GM23338 (cell line): Measurements from ENCODE around the gene MAP4. TPM values are rescaled to one million over a fixed set of nuclear protein-coding genes. Genes with fewer than 3 reads are reported as not detected.

Source experiments
- ATAC-seq: fragments of 200-7000 bp; cut with Tn5 transposase; 3 replicates; pipeline ENCODE4 v1.9.1; 2020
- DNase-seq: peaks from one replicate; pipeline ENCODE4 v3.0.0-alpha.2; 2015; ENCODE audit warnings: low spot score
- H2AFZ ChIP-seq: fragments of 200-600 bp; sonication (generic); 2 replicates; pipeline ENCODE4 v1.8.0; 2016; ENCODE audit warnings: antibody characterized with exemption, mild to moderate bottlenecking, moderate library complexity
- H3F3A ChIP-seq: fragments of 200-600 bp; sonication (generic); replicated peaks from 2 replicates; pipeline ENCODE4 v1.8.0; 2017; ENCODE audit warnings: antibody characterized with exemption, mixed run types, low read depth
- H3K27ac ChIP-seq: fragments of 200-600 bp; sonication (generic); 2 replicates; pipeline ENCODE4 v1.6.1; 2016; ENCODE audit warnings: low read depth
- H3K27me3 ChIP-seq: fragments of 200-600 bp; sonication (generic); 2 replicates; pipeline ENCODE4 v1.8.0; 2016; ENCODE audit warnings: mild to moderate bottlenecking, mixed run types, moderate library complexity; ENCODE audit not compliant: insufficient read depth
- H3K36me3 ChIP-seq: fragments of 200-600 bp; sonication (generic); 2 replicates; pipeline ENCODE4 v1.8.0; 2016; ENCODE audit warnings: mild to moderate bottlenecking; ENCODE audit not compliant: insufficient read depth
- H3K4me1 ChIP-seq: fragments of 200-600 bp; sonication (generic); 2 replicates; pipeline ENCODE4 v1.8.0; 2016; ENCODE audit warnings: mild to moderate bottlenecking, moderate library complexity; ENCODE audit not compliant: insufficient read depth
- H3K4me2 ChIP-seq: fragments of 200-600 bp; sonication (generic); 2 replicates; pipeline ENCODE4 v1.7.1; 2017; ENCODE audit warnings: mixed run types
- H3K4me3 ChIP-seq: fragments of 200-600 bp; sonication (generic); 2 replicates; pipeline ENCODE4 v1.6.1; 2016; ENCODE audit warnings: mixed run types
- H3K79me2 ChIP-seq: fragments of 200-600 bp; sonication (generic); replicated peaks from 2 replicates; pipeline ENCODE4 v1.8.0; 2017; ENCODE audit warnings: mild to moderate bottlenecking; ENCODE audit not compliant: insufficient read depth
- H3K9me2 ChIP-seq: fragments of 200-600 bp; sonication (generic); 2 replicates; pipeline ENCODE4 v1.8.0; 2017; ENCODE audit not compliant: insufficient read depth
- H4K20me1 ChIP-seq: fragments of 200-600 bp; sonication (generic); replicated peaks from 2 replicates; pipeline ENCODE4 v1.8.0; 2017; ENCODE audit warnings: mild to moderate bottlenecking; ENCODE audit not compliant: insufficient read depth
- H3K27ac Mint-ChIP-seq: 2 replicates; pipeline ENCODE4 v1.8.0; 2020; ENCODE audit warnings: inconsistent platforms, mild to moderate bottlenecking, moderate library complexity, mixed read lengths
- H3K27me3 Mint-ChIP-seq: 3 replicates; pipeline ENCODE4 v1.8.0; 2022; ENCODE audit warnings: low read depth, mild to moderate bottlenecking, moderate library complexity, mixed read lengths, inconsistent platforms; ENCODE audit not compliant: insufficient read depth, poor library complexity
- H3K36me3 Mint-ChIP-seq: 3 replicates; pipeline ENCODE4 v1.8.0; 2021; ENCODE audit warnings: low read depth, mild to moderate bottlenecking, inconsistent platforms, moderate library complexity, mixed read lengths
- H3K4me1 Mint-ChIP-seq: 3 replicates; pipeline ENCODE4 v1.8.0; 2020; ENCODE audit warnings: mild to moderate bottlenecking, inconsistent platforms, mixed read lengths
- H3K4me3 Mint-ChIP-seq: 3 replicates; pipeline ENCODE4 v1.8.0; 2021; ENCODE audit warnings: moderate library complexity, mild to moderate bottlenecking, inconsistent platforms, mixed read lengths
- H3K9me3 Mint-ChIP-seq: 3 replicates; pipeline ENCODE4 v1.8.0; 2020; ENCODE audit warnings: moderate library complexity, mild to moderate bottlenecking, inconsistent platforms, mixed read lengths
- CREB1 ChIP-seq: fragments of 250-450 bp; sonication (Bioruptor Pico); IDR thresholded peaks from 2 replicates; pipeline ENCODE4 v1.5.0; 2020; ENCODE audit warnings: low read depth, mild to moderate bottlenecking, moderate library complexity
- EZH2 ChIP-seq: fragments of 200-600 bp; sonication (generic); IDR thresholded peaks from one replicate; pipeline ENCODE4 v1.8.0; 2017; ENCODE audit warnings: antibody characterized with exemption, mild to moderate bottlenecking, low read depth; ENCODE audit not compliant: unreplicated experiment
- STAT1 ChIP-seq: IDR thresholded peaks from one replicate; pipeline ENCODE4 v1.6.1; 2016; ENCODE audit warnings: antibody characterized with exemption; ENCODE audit not compliant: unreplicated experiment
- ZNF462 ChIP-seq: fragments of 250-450 bp; sonication (Bioruptor Pico); IDR thresholded peaks from 2 replicates; pipeline ENCODE4 v1.5.0; 2020; ENCODE audit warnings: mild to moderate bottlenecking, moderate library complexity
- polyA plus RNA-seq: library from polyadenylated mRNA; unstranded; fragments of >200 nt; fragmentation: Nextera tagmentation; extraction: Ambion mirVana; gene quantifications from 2 replicates; pipeline ENCODE4 v1.2.1, GENCODE V29; 2016
- total RNA-seq: library from RNA; depleted of rRNA; stranded (reverse); fragments of >200 nt; shearing (Covaris generic); gene quantifications from 2 replicates; pipeline ENCODE4 v1.2.3, GENCODE V29; 2014
- TF ChIP-seq, protein P1 (sequence below): IDR thresholded peaks from 2 replicates; pipeline ENCODE4 v1.6.1; 2016; ENCODE audit warnings: antibody characterized with exemption

Gene MAP4
- total and polyA plus RNA-seq, 2 experiments from 2014 or later: 103 to 113 TPM

DNA sequence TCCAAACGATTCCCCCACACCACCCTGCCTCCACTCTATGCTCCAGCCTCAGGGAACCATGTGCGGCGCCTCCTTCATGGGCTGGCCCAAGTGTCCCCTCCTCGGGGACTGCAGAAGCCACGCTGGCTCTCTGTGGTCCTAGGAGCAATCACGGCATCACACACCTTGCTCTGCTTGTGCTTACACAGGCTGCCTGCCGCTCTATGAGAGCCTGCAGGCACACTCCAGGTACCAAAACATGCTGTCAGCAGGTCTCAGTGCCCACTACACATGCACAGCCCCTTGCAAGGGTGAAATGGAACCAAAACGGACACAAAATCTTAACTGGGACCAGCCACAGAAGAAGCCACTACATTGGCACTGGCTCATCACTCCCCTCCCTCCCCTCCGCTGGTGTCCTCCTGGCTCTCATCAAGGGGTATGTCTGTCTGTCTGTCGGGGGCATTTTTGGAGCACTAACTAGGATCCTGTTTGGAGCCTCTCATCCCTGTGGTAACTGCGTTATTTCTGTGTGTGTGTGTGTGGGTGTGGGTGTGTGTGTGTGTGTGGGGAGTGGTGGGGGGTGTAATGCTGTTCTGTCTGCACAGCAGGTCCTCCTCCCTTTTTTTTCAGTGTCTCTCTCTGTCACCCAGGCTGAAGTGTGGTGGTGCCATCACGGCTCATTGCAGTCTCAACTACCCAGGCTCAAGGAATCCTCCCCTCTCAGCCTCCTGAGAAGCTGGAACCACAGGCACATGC, 152.7 kb downstream of the MAP4 start:
- no peak overlapping the region for H3K4me3 Mint-ChIP-seq
- H3K27me3 ChIP-seq: no peaks in the 10 kb centered on the region
- no peak overlapping the region; the same call in 1 of the 2 replicates for H3K27ac Mint-ChIP-seq
- no peak overlapping the region for H3K27ac ChIP-seq
- H3K79me2 ChIP-seq: no peaks in the 10 kb centered on the region
- H3K4me2 ChIP-seq: no peak overlapping the region
- no peak overlapping the region for H2AFZ ChIP-seq
- no peak for TF ChIP-seq CREB1 (CRISPR knock-in tag)
- TF ChIP-seq ZNF462 (CRISPR knock-in tag): no peak
- TF ChIP-seq, protein P1, sequence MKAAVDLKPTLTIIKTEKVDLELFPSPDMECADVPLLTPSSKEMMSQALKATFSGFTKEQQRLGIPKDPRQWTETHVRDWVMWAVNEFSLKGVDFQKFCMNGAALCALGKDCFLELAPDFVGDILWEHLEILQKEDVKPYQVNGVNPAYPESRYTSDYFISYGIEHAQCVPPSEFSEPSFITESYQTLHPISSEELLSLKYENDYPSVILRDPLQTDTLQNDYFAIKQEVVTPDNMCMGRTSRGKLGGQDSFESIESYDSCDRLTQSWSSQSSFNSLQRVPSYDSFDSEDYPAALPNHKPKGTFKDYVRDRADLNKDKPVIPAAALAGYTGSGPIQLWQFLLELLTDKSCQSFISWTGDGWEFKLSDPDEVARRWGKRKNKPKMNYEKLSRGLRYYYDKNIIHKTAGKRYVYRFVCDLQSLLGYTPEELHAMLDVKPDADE: no peak
- TF ChIP-seq EZH2: no peak
- TF ChIP-seq STAT1: no peak
- peaks cover 4% of the 10 kb centered on the region; the same call in 1 of the 2 replicates for H4K20me1 ChIP-seq
- H3K9me2 ChIP-seq: no peaks in the 10 kb centered on the region
- no peak for ATAC-seq
- H3K4me3 ChIP-seq: no peak overlapping the region
- no peaks in the 10 kb centered on the region for H3K9me3 Mint-ChIP-seq
- peaks cover 4% of the 10 kb centered on the region for H3K27me3 Mint-ChIP-seq
- no peaks in the 10 kb centered on the region for H3F3A ChIP-seq
- H3K36me3 ChIP-seq: peaks cover 6% of the 10 kb centered on the region; the same call in 1 of the 2 replicates
- no peaks in the 10 kb centered on the region for H3K4me1 Mint-ChIP-seq
- no peak for DNase-seq
- no peaks in the 10 kb centered on the region for H3K4me1 ChIP-seq
- peaks cover 37% of the 10 kb centered on the region for H3K36me3 Mint-ChIP-seq
